Measurements from ENCODE around the gene EPHA5.

Gene EPHA5

DNA sequence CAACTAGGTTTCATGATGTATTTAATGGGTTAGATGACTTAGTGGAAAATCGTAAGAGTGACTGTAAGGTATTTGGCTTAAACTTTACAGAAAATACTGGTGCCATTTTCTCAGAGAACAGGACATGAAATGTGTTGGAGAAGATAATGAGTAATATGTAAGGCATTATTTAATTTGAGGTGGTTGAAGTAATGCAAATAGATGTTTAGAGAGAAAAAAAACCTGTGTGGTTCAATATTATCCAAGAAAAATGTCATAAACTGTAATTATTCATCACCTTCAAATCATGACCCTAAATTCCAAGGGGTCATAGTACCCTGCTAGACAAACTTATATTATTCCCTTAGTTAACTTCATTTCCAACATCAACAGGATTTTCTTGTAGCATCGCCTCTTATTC is 171.7 kb downstream of the EPHA5 start:
- no peak for DNase-seq (ENCODE audit: low read depth in 2 of 2)

GRCh38 chr4:65495439-65495838 is 174.8 kb downstream of the EPHA5 start:
- no peak for DNase-seq (ENCODE audit: low read depth in 2 of 2)

GRCh38 chr4:65482410-65482809 is 187.9 kb downstream of the EPHA5 start:
- DNase-seq (ENCODE audit: low read depth in 2 of 2) = no peak

DNA sequence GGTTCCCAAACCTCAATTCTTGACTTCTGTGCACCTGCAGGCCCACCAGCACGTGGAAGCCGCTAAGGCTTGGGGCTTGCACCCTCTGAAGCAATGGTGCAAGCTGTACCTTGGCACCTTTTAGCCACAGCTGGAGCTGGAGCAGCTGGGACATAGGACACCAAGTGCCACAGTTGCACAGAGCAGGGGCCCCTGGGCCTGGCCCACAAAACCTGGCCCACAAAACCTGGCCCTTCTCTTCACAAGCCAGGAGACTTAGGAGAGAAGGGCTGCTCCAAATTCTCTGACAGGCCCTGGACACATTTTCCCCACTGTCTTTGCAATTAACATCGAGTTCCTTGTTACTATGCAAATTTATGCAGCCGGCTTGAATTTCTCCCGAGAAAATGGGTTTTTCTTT is 197.8 kb downstream of the EPHA5 start:
- DNase-seq (ENCODE audit: low read depth in 2 of 2) = no peak

- no peak for DNase-seq (ENCODE audit: low read depth in 2 of 2)
These were observed 203.1 kb downstream of the EPHA5 start for GRCh38 chr4:65467068-65467680.

GRCh38 chr4:65461781-65462180 is 208.5 kb downstream of the EPHA5 start:
- no peak for DNase-seq (ENCODE audit: low read depth in 2 of 2)

- no peak for DNase-seq (ENCODE audit: low read depth in 2 of 2)
These were observed 213.3 kb downstream of the EPHA5 start for GRCh38 chr4:65457011-65457410.

GRCh38 chr4:65456579-65456978 is 213.7 kb downstream of the EPHA5 start:
- no peak for DNase-seq (ENCODE audit: low read depth in 2 of 2)

- no peak for DNase-seq (ENCODE audit: low read depth in 2 of 2)
These were observed 216.9 kb downstream of the EPHA5 start for GRCh38 chr4:65453398-65453797.

DNA sequence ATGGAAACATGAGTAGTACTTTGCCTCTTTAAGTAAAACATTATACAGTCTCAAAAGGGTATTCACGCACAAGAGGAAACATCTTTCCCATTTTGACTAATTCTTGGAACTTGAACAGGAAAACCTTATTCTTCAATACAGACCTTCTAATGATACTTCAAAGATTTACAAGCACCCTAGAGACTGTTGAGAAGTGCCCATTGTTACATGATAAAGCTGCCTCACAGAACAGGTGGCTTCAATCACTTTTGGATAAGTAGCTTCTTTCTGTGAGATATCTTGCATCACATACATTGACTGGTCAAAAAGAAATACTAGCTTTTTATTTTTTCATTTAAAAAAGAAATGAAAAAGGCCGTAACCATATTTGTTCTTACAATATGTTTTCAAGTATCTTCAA is 219.4 kb downstream of the EPHA5 start:
- DNase-seq (ENCODE audit: low read depth in 2 of 2) = no peak

GRCh38 chr4:65437102-65437501 is 233.2 kb downstream of the EPHA5 start:
- DNase-seq (ENCODE audit: low read depth in 2 of 2) = no peak

GRCh38 chr4:65422109-65422508 is 248.2 kb downstream of the EPHA5 start:
- DNase-seq (ENCODE audit: low read depth in 2 of 2) = no peak

- DNase-seq (ENCODE audit: low read depth in 2 of 2) = no peak
These were observed 250.3 kb downstream of the EPHA5 start for GRCh38 chr4:65420036-65420435.

- DNase-seq (ENCODE audit: low read depth in 2 of 2) = no peak
These were observed 253.4 kb downstream of the EPHA5 start for GRCh38 chr4:65416891-65417290.

- DNase-seq (ENCODE audit: low read depth in 2 of 2) = no peak
These were observed 262.8 kb downstream of the EPHA5 start for GRCh38 chr4:65407483-65407882.

GRCh38 chr4:65401083-65401482 is 269.2 kb downstream of the EPHA5 start:
- DNase-seq (ENCODE audit: low read depth in 2 of 2) = no peak

DNA sequence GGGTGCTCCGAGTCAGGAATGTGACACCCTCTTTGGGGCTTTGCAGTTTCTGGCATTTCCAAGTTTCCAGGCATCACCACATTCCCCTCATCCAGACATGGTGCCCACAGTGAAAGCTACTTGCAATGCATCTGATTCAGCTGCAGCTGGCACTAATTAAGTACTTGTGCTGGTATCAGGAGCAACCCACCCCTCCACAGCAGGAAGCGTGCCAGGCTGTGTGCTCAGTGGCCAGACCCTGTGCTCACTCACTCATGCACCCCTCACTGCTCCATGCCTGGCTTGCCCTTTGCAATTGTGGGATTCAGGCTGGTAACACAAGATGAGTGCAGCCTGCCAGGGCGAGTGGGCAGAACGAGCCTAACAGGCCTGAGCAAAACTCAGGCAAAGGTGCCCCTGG is 271.2 kb downstream of the EPHA5 start:
- DNase-seq (ENCODE audit: low read depth in 2 of 2) = no peak

DNA sequence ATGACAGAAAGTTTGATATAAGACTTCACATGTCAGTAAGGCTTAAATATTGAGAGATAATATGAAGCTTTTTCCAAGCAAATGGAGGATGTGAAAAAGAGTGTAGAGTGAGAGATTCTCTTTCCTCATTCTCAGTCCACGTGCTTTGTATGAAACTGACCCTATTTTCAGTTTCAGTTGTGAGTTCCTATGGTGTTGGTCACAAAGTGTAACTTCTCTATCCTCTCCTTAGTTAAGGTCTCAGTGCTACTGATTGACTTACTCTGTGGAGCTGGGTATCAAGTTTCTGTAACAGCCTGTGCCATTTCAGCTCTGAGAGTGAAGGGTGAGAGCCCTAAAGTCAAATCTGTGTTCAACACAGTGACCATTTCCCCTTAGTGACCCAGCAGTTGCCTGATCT is 277.2 kb downstream of the EPHA5 start:
- DNase-seq (ENCODE audit: low read depth in 2 of 2) = no peak

DNA sequence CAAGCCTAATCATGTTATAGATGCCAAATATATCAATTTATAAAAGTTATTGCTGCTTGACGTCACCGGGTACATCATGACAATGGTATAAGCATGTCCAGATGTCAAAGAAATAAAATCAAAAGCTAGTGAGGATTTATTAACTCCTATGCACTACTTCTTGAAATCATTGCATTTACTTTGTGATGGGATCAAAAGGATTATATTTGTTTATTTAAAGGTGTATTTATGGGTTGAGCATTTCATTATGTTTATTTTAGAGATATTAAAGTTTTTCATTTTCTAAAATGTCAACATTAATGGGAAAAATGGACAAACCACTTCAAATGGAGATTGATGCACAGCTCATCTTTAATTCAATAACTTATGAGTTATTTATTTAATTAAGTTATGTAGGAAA is 277.8 kb downstream of the EPHA5 start:
- no peak for DNase-seq (ENCODE audit: low read depth in 2 of 2)

- no peak for DNase-seq (ENCODE audit: low read depth in 2 of 2)
These were observed 278.5 kb downstream of the EPHA5 start for GRCh38 chr4:65391814-65392213.

- DNase-seq (ENCODE audit: low read depth in 2 of 2) = no peak
These were observed 278.9 kb downstream of the EPHA5 start for GRCh38 chr4:65391382-65391781.

GRCh38 chr4:65386927-65387326 is 283.4 kb downstream of the EPHA5 start:
- no peak for DNase-seq (ENCODE audit: low read depth in 2 of 2)

GRCh38 chr4:65383589-65384305 is 286.5 kb downstream of the EPHA5 start:
- DNase-seq (ENCODE audit: low read depth in 2 of 2) = no peak

- no peak for DNase-seq (ENCODE audit: low read depth in 2 of 2)
These were observed 288.6 kb downstream of the EPHA5 start for GRCh38 chr4:65381648-65382047.
